HPDE6-E6E7 (cell line): ENCODE data around the gene ARHGAP29.

Source experiments
- DNase-seq: peaks from one replicate; pipeline ENCODE4 v3.0.0; 2011; ENCODE audit warnings: missing footprints; ENCODE audit errors: extremely low spot score

Gene ARHGAP29

DNA sequence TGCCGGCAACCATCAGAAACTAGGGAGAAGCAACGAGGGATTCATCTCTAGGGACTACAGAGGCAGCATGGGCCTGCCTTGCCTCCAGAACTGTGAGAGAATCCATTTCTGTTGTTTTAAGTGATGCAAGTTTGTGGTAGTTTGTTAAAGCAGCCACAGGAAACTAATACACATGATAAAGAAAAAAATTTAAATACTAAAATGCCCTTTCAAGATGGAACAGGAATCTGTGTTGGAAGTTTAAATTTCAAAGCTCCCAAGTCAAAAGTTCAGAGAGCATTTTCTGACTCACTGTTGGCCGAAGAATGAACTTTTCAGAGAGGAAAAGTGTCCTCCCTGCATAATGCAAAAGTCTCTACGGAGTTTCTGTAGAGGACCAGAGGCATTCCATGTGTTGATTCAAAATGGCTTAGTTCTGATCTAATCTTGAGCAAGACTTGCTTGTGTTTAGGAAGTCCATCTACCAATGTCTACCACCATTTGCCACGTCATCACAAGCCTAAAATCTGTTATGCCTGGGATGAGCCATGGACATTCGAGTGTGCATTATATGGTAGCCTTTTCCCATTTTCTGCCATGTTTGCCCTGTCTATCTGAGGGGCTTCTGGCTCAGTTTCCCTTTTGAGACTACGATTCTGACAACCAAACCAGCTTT, 22.4 kb upstream of the ARHGAP29 start:
- no peak for DNase-seq

DNA sequence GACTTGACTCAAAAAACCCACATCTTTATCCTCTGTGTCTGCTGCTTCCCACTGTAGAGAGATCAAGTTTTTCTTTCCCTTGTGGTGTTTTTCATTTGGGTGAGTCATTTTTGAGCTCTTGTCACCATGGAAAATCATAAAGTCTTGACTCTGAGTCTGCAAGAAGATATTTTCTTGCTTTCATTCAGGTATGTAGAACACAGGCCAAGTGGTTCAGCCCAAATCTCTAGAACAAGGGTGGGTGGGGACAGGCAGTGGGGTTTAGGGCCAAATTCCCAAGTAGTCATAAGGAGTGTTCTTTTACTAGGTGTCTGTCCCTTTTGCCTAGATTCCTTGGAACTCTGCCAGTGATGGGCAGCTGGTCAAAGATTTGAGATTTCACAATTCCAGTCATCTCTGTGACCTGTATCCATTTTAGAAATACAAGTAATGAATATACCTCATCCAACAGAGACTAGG, 21.5 kb upstream of the ARHGAP29 start:
- DNase-seq = peak; percentile 60

DNA sequence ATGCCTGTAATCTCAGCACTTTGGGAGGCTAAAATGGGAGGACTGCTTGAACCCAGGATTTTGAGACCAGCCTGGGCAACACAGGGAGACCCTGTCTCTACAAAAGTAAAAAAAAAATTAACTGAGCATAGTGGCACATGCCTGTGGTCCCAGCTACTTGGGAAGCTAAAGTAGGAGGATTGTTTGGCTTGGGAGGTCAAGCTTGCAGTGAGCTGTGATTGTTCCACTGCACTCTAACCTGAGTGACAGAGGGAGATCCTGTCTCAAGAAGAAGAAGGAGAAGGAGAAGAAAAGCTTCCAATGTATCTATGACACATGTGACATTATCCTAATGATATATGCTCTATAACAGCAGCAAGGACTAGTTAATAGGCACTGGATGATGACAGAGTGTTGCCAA, 20.1 kb upstream of the ARHGAP29 start:
- DNase-seq = no peak

DNA sequence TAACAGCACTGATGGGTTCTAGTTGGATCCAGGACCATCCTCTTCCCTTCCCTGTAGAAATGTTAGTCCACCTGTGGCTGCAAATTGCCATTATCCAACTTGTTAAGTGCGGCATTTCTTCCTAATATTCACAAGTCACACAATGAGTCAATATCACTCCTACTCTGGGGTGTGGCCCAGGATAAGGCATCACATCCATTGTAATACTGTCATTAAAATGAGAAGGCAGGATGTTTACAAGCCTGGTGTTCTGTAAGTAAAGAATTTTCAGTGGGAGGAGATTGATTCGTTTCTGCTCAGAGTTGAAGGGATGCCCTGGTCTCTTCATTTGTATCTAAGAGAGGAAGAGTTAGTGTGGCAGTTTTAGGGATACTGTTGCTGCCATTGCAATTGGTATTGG, 18.1 kb upstream of the ARHGAP29 start:
- DNase-seq = no peak

DNA sequence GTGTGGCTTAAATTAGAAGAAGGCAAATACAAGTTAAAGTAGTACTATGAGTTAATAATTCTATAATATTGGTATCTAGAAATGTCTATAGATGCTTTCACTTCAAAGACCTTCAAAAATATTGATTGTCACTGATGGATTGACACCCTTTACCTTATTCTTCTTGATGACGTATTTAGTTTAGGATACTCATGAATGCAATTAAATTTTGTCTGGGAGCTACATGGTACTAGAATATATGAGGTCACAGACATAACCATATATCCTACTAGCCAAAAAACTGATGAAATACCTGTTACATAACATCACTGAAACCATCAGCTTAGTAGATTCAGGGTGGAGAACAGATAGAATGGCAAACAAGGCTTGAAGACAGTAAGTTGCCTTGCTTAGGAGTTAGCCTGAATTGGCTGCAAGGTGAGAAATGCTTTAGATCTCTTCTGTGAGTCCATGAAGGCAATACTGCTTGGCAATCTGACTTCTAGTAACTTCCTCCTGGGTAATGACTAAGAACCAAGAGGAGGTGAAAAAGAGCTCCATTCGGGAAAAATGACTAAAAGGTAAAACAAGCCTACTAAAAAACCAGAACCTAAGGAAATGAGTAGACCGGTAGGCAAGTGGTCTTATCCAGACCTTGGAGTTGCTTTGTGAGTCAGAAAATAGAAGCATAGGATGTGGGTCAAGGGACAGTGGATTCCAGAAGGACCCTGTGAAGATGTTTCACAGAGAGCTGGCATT, 16.9 kb upstream of the ARHGAP29 start:
- no peak for DNase-seq

DNA sequence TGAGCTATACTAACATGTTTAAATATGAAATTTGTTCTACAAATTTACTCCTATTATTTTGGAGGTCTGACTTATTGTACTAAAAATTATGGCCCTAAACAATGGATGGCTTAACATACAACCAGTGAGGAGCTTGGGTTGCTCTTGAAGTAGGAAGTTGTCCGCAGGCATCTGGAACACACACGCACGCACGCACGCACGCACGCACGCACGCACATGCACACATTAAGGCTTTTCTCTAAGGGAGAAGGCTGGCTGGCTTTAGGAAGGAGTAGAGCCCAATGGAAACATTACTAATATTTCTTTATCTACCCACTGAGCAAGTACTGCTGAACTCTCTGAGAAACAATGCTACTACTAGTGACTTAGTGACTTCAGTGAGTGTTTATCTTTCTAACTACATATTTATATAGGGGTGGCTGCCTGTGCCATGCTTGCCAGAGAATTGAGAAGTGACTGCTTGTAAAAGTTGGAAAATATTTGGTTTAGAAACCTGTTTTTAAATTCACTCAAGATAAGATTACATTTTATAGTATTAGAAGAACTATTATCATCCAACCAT, 16.2 kb upstream of the ARHGAP29 start:
- no peak for DNase-seq

DNA sequence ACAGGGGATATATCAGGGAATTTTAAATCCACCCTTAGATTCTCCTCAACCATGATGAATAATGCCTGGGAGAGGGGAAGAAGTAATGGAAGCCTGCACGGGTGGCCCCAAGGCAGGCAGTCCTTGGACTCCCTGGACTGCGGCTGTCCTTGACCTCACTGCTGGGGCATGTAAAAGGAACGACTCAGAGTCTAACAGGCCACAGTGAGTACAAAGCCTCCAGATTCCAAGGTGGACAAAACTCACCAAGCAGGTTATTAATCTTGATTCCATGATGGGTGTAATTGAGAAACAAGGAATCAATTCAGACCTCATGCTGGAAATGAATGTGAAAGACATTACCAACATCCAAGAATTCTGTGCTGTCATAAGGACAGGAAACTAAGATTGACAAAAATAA, 13.0 kb upstream of the ARHGAP29 start:
- DNase-seq = no peak

DNA sequence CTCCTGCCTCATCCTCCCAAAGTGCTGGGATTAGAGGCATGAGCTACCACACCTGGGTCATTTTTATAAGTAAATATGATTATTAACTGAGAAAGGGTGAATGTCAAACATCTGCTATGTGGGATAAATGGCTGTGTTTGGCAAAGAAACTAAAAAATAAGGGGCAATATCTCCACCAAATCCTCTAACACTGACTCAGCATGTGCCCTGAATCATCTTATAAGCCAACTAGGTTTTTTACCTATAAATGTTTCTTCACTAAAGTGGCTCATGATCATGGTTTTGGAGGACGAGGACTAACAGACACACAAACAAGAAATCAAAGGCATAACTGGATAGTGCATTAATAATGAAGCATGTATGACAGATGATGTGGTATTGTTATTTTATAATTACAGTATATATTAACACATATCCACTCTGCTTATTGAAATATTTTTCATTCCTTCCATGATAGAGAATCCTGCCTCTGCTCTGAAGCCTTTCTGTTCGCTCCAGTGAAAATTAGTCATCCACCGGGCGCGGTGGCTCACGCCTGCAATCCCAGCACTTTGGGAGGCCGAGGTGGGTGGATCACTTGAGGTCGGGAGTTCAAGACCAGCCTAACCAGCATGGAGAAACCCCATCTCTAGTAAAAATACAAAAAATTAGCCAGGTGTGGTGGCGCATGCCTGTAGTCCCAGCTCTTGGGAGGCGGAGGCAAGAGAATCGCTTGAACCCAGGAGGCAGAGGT, 11.7 kb upstream of the ARHGAP29 start:
- DNase-seq = no peak

DNA sequence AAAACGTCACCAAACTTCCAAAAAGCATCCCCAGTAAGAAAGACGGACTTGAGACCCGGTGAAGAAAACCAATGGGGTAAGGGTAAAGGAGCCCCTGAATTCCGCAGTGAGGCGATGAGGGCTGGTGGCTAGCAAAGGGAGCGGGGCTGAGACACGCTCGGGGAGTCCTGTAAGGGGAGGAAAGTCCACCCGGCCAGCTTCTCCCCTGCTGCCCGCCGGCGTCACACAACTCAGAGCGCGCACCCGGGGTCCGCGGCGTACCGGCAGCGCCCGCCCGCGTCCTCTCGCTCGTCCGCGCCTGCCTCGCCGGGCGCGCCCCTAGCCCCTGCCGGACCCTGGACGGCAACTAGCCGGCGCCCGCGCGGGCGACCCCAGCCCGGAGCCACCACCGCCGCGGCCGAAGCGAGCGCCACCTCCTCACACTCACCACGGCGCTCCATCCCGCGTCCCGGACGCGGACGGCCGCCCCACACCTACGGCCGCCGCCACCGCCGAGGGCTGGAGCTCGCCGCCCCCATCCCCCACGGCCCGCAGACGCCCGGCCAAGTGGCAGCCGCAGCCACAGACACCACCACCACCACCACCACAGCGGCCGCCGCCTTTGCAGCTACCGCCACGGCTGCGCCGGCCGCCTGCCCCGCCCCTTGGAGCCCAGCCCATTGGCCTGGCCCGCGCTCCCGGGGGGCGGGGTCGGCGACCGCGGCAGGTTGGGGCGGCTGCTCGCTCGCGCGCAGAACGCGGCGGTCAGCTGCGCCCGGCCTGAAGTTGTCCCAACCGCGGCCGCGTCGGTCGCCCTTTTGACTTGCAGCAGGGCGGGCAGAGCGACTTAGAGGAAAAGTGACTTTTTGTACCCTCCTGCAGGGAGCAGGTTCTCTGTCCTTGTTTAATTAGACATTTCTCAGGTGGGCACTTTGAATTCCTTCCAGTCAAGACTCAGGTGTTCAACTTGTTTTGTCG, 10.0 kb upstream of the ARHGAP29 start:
- DNase-seq = no peak

DNA sequence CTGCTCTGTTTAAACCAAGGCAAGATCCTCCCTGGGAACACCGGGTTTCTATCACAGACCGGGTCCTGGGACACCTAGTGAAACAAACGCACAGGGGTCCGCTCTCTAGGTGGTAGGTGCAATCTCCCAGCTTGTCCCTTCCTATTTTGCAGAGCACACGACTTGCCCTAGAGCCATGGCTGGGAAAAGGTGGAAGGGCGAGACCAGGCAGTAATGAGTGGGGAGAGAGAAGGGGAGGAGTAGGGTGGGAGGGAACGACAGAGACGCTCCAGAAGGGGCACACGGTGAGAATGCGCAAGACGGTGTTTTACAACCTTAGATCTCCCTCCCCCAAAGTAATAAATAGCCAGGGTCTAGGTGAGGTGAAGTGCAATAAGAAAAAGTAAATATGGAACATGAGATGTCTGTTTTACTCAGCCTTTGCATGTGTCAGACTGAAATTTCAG, 9.3 kb upstream of the ARHGAP29 start:
- DNase-seq = no peak

DNA sequence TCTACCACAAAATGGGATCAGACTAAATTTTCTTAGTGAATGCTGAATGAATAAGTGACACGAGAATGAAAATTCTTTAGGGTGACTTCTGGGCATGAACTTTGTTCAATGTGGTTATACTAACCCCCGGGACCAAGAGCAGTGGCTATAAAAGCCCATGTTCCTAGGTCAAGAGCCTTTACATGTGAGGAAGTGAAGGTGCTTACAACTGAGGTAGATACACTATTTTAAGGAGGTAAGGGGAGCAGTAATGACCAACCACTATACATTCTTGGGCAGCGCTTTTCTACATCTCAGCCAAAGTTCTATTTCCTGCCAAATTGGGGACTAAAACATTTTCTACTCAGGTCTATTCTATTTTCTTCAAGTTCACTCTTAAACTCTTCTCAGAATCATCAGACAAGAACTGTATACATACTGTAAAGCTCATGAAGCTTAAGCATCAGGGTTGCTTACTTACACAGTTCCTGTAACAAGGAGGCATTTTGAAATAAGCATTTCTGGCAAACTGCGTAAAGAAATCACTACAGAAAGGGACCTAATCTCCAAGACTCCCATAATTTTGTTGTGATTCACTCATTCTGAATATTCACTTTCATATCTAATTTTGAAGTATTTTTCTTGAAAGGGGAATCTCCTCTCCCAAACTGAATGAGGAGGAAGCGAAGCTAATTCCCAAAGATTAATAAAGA, 8.5 kb upstream of the ARHGAP29 start:
- no peak for DNase-seq

DNA sequence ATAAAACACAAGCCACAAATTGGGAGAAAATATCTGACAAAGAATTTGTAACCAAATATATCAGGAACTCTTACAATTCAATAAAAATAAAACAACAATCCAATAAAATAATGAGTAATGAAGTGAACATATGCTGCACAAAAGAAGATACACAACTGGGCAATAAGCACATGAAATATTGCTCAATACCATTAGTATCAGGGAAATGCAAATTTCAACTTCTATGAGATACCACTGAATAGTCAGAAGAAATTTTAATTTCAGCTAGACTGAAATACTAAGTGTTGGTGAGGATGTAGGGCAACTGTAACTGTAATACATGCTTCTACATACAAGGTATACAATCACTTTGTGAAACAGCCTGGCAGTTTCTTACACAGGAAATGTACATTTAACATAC, 7.4 kb upstream of the ARHGAP29 start:
- DNase-seq = no peak

DNA sequence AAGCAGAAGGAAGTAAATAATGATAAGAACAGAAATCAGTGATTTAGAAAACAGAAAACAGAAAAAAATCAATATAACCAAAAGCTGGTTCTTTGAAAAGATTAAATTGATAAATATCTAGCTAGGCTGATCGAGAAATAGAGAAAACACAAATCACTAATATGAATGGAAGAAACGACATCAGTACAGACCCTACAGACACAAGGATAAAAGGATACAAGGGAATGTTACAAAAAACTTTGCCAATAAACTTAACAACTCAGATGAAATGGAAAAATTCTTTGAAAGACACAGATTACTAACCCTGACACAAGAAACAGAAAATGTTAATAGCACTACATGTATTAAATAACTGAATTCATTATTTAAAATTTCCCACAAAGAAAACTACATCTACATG, 6.3 kb upstream of the ARHGAP29 start:
- DNase-seq = no peak

DNA sequence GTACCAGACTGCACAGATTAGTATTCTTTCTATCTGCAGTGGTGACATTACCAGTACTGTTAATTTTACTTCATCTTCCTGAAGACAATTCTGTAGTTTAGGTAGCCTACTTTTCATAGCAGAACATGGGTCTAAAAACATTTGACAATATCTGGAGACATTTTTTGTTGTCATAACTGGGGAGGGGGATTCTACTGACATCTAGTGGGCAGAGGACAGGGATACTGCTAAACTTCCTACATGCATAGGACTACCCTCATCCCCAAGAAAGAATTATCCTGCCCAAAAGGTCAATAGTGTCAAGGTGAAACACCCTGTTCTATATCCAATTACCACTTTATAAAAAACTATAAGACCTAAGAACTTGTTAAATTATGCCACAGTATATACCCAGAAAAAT, 3.4 kb upstream of the ARHGAP29 start:
- DNase-seq = no peak

DNA sequence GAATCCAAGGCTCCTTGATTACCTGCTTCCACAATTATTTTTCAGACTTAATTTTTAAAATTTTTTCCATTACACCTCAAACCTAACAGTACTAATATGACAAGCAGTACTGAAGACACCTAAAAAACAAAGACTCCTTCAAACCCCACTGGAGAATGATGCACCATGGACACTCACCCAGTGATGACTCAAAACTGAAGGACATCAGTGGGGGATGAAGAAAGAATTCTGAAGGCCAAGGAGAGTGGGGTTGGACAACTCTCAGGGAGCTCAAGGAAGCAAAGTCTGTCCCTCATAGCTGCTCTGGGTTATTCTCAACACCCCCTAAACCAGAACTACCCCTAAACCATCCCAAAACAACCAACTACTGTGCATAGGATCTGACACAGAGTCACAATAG, 2.4 kb upstream of the ARHGAP29 start:
- DNase-seq = no peak

DNA sequence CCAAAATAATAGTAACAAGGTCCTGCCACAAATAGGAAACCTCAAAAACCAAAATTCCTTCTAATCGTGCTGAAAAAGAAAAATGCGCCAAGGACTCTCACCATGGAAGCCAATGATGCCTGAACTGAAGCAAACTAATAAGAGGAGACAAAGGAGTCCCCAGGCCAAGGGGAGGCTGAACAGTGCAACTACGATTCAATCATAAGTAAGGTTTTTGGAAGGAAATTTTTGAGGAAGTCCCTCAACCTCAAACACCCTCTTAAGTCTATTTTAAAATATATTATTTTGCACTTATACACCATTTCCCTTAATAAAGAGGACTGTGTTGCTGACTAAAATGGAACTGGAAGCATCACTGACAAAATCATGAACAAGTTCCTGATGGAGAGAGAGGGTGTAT, 1.7 kb upstream of the ARHGAP29 start:
- no peak for DNase-seq

DNA sequence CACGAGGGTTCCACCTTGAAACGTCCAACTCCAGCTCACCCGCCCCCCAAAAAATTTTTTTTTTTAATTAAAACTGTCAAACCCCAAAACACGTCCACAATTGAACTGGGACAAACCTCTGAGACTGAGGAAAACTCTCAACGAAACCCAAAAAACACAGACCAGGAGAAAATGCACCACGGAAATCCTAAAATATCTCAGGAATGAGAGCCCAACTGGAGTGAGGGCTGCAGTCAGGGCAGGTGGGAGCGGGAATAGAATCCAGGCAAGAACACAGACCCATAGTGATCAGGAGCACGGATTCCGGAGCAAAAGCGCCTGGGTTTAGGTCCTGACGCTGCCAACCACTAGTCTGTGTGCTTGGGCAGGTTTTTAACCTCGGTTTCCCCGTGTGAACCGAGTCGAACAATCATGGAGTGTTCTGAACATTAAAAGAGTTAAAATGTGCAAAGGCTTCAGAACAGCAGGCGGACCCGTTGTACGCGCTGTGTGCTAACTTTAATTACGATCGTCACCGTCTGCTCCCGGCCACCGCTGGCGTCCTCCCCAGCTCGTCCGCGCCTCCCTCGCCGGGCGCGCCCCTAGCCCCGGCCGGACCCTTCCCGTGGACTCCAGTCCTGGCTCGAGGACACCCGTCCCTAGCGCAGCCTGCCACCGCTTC, 624 bp downstream of the ARHGAP29 start:
- no peak for DNase-seq

DNA sequence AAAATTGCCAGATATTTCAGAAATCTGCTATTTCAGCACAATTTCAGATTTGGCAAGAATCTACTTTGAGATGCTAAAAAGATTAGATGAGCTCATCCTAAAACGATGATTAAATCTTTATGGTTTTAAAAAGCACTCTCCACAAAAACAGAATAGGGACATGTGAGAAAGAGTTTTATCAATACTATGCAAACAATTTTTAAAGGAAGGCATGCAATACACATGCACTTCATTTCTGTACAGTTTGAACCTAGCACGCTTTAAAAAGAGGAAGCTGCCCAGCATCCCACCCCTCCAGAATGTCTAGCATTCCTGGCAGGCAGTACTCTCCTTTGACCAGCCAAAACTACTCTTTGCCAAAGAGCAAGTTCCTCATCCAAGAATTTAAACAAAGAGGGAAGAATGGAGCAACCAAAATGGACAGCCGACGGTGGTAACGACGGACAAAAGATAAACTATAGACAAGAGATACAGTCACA, 1.3 kb downstream of the ARHGAP29 start:
- DNase-seq = no peak

DNA sequence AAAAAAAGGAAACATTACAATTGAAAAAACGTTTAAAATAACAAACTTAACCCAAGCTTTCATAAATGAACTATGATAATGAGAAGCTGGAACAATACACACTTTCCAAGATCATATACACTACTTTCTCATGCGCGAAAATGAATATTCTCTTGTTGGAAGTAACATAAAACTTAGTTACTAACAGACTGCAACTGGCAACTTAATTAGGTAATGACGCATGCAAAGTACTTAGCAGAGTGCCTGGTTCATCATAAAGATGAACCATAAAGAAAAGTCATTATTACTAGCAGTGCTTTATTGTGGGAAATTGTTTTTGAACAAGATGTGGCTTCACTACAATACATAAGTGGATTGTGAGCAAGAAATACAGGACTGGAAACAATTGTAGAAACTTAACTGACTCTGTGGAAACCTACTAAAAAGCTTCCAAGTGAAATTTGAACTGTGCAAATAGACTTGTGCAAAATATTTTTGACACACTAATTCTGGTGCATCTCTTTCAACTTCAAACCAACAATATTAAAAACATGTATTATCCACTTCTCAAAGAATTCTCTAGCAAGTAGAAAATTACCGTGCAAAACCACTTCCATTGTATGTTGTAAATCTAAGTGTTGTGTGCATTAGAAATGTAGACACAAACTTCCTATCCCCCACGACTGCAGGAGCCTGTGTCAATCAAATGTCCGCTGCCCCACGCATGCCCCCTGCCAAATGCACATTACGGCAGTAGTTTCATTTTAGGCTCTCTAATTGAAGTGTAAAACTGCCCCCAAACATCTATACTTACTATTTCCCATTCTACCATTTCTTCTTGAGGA, 2.0 kb downstream of the ARHGAP29 start:
- DNase-seq = no peak
